ENCODE data around the gene DCST2. TPM values are rescaled to one million over a fixed set of nuclear protein-coding genes. Genes with fewer than 3 reads are reported as not detected.

Gene DCST2
- total RNA-seq, 1 experiment from 2014 or later, result 0.18 TPM

GRCh38 chr1:155073377-155074242 is 40.0 kb upstream of the DCST2 start:
- ChIA-PET POLR2A (ENCODE audit: unreplicated experiment) (interaction anchor here (0.6 kb wide), 1 partner anchor 23 kb away, joined by 12 read pairs; the partner anchor contains the start of gene ADAM15), CTCF (interaction anchor here (0.9 kb wide), 1 partner anchor 11 kb away, joined by 4 read pairs; no protein-coding TSS in a partner anchor)
- H3K4me3 ChIP-seq (ENCODE audit: low read length), result no peak overlapping the region
- TF ChIP-seq CTCF (conservative IDR thresholded peaks at IDR 0.05; ENCODE audit: low read depth, low read length) (no peak), EZH2 (IDR thresholded peaks at IDR 0.05; ENCODE audit: low read length, unreplicated experiment) (no peak), EZH2phosphoT487 (IDR thresholded peaks at IDR 0.05; ENCODE audit: borderline replicate concordance, low read length) (no peak)
- H3K36me3 ChIP-seq (ENCODE audit: low read depth, low read length), result no peaks in the 10 kb centered on the region
- no peaks in the 10 kb centered on the region for H3K79me2 ChIP-seq (ENCODE audit: low read length)
- H3K4me2 ChIP-seq (ENCODE audit: low read length), result no peak overlapping the region
- peaks cover 21% of the 10 kb centered on the region; the same call in 1 of the 2 replicates for H3K4me1 ChIP-seq (ENCODE audit: insufficient read depth, low read length)
- no peaks in the 10 kb centered on the region for H3K27me3 ChIP-seq (ENCODE audit: low read length)
- no peak overlapping the region for H3K9ac ChIP-seq (ENCODE audit: low read length)
- no peak overlapping the region for H2AFZ ChIP-seq (ENCODE audit: low read length)
- H4K20me1 ChIP-seq (ENCODE audit: low read length), result no peaks in the 10 kb centered on the region
- H3K9me2 ChIP-seq (replicated peaks; ENCODE audit: low read length), result no peaks in the 10 kb centered on the region
- H3F3A ChIP-seq (ENCODE audit: low read length, unreplicated experiment), result no peaks in the 10 kb centered on the region
- intact Hi-C loops (cut with micrococcal nuclease), result no loop called here
- no peaks in the 10 kb centered on the region for H3K9me3 ChIP-seq (ENCODE audit: low read length)
- no peak for ATAC-seq
- no peak for DNase-seq
- BruUV-seq (replicated peaks), result no TSS peak
- H3K27ac ChIP-seq (ENCODE audit: low read length), result no peak overlapping the region

GRCh38 chr1:155072531-155073289 is 39.1 kb upstream of the DCST2 start:
- no peak overlapping the region for H3K27ac ChIP-seq (ENCODE audit: low read length)
- POLR2A ChIA-PET (ENCODE audit: unreplicated experiment), result no interaction called here
- no peaks in the 10 kb centered on the region for H4K20me1 ChIP-seq (ENCODE audit: low read length)
- intact Hi-C loops (cut with micrococcal nuclease), result no loop called here
- H3K9me2 ChIP-seq (replicated peaks; ENCODE audit: low read length), result no peaks in the 10 kb centered on the region
- no peaks in the 10 kb centered on the region for H3F3A ChIP-seq (ENCODE audit: low read length, unreplicated experiment)
- BruUV-seq (replicated peaks), result no TSS peak
- CTCF ChIA-PET, result interaction anchor here (0.9 kb wide), 1 partner anchor 12 kb away, joined by 4 read pairs; no protein-coding TSS in a partner anchor
- no peak overlapping the region for H3K4me3 ChIP-seq (ENCODE audit: low read length)
- ATAC-seq (no peak), DNase-seq (no peak)
- no peaks in the 10 kb centered on the region for H3K79me2 ChIP-seq (ENCODE audit: low read length)
- H3K27me3 ChIP-seq (ENCODE audit: low read length), result no peaks in the 10 kb centered on the region
- TF ChIP-seq EZH2 (IDR thresholded peaks at IDR 0.05; ENCODE audit: low read length, unreplicated experiment) (no peak), CTCF (conservative IDR thresholded peaks at IDR 0.05; ENCODE audit: low read depth, low read length) (no peak), EZH2phosphoT487 (IDR thresholded peaks at IDR 0.05; ENCODE audit: borderline replicate concordance, low read length) (no peak)
- H3K4me1 ChIP-seq (ENCODE audit: insufficient read depth, low read length), result peaks cover 12% of the 10 kb centered on the region; the same call in 1 of the 2 replicates
- no peak overlapping the region for H3K9ac ChIP-seq (ENCODE audit: low read length)
- no peaks in the 10 kb centered on the region for H3K9me3 ChIP-seq (ENCODE audit: low read length)
- H3K4me2 ChIP-seq (ENCODE audit: low read length), result no peak overlapping the region
- H2AFZ ChIP-seq (ENCODE audit: low read length), result no peak overlapping the region
- H3K36me3 ChIP-seq (ENCODE audit: low read depth, low read length), result no peaks in the 10 kb centered on the region

Data from PC-3 (cell line).